HG02798 (cell line): ENCODE data around the gene BMP4.
"Not testable (repeated sequence)": the region's sequence is repeated elsewhere in the genome, so short reads cannot be mapped to it uniquely, and the experiment has no call there.

Experiments
- ATAC-seq: cut with Tn5 transposase; IDR thresholded peaks from one replicate; pipeline ENCODE4 v1.9.1; 2021; ENCODE audit warnings: mild to moderate bottlenecking; ENCODE audit not compliant: unreplicated experiment, poor library complexity

The BMP4 gene

DNA sequence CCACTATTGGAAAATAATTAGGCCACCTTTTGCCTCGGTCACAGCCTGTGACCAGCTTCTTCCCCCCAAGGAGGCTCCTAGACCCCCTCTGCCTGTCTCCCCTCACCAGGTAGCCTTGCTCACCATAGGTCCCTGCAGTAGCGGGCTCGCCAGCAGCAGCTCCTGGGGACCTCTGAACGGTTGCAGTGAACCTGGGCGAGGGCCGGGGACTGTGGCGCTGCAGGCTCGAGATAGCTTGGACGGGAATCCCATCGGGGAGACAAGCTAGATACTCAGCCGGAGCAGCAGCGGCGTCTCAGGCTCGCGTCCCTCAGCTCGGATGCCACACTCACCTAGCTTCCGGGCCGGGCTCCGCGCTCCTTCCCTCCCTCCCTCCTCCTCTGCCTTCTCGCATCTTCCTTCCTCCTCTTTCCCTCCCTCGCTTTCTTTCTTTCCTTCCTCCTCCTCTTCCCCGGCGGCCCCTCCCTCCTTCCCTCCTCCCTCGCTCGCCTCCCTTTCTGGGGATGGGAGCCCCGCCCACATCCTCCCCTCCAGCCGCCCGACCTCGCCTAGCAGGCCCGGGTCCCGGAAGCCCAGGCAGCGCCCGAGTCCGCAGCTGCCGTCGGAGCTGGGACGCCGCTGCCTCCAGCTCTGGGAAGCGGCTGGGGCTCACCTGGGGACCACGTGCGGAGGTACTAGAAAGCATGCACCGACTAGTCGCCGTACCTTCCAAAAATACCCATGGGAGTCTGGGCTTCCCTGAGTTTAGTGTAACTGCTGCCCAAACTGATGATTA lies at the start of gene BMP4:
Gene BMP4 (minus strand): TSS at position 399 of the 775 bp plus-strand sequence. CDS start 4,603 bp downstream, outside the sequence.
- no peak for ATAC-seq

- no peak for ATAC-seq
These were observed 46.4 kb upstream of the BMP4 start for GRCh38 chr14:54003064-54003463.

DNA sequence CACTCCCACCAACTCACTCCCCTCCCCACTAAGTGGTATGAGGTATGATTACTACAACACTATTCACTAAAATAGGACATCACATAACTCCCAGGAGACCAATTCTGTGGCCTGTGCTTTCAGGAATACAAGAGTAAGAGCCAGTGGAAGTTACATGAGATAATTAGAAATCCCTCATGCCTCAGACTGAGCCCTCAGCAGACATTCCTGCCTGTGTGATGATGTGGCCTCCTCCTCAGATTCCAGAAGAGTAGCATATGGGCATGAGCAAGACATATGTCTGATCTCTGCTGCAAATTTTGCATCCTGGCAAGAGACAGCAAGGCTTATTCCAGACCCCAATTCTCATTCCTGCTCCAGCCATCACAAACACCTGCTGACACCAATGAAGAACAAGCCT lies 46.0 kb upstream of the BMP4 start:
- ATAC-seq = no peak

GRCh38 chr14:54001189-54001878 lies 44.7 kb upstream of the BMP4 start:
- ATAC-seq = no peak

- no peak for ATAC-seq
These were observed 43.8 kb upstream of the BMP4 start for GRCh38 chr14:54000341-54000811.

DNA sequence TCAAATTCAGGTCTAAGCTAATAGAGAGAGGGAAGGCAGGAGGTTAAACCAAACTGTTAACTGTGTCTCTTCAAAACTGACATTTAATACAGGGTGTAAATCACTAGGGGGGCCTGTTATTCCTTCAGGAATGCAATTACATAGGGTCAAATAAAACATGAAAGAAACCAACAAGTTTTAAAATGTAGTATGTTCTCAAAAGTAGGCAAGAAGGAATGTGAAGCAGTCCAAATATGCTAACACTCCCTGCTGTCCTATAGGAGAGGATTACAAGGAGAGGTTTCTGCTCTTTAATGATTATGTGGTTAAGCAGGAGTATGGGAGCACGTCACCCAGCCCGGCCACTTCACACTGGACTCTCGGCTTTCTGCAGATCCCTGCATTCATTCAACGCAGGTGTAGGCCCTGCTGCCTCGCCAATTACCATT lies 42.5 kb upstream of the BMP4 start:
- no peak for ATAC-seq

DNA sequence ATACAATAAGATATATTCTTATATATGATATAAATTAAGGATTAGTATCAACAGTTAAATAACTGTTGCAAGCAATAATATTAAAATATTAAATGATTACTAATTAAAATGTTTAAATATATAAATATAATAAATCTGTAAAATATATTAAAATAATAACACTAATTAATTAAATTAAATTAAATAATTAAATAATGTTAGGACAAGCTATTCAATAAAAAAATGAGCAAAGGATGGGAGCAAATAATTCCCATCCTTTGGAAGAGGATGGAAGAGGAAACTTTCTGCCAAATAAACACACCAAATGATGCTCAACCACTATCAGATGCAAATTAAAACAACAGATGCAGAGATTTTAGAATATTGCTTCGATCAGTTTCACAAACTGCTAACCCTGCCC lies 39.4 kb upstream of the BMP4 start:
- ATAC-seq = no peak

DNA sequence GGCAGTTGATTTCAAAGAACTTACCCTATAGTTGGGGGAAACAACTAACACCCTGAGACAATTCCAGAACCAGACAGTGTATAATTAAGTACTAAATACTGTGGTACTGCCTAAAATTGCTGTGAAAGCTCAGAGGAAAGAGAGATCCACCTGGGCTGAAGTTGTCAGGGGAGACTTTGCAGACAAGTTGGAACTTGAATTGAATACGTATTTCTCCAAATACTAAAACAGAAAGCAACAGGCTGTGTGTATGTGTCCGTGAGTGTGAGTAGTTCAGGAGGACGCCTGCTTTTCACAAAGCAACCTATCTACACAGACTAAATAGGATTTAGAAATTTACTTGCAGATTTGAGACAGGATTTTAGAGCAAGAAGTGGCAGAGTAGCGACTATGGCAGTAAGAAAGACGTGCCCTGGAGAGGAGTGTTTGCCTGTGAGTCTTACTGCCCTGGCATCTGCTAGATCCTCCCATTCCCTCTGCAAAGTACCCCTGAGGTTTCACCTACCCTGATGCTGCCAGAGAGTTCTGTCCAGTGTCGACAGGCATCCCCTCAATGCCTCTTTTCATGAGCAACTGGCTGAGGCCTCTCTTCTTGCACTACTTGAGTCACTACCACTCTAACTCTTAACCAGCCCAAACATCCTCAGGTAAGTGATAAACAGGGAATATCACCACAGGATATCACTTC lies 37.4 kb upstream of the BMP4 start:
- no peak for ATAC-seq

GRCh38 chr14:53990978-53991377 lies 34.4 kb upstream of the BMP4 start:
- ATAC-seq = no peak

GRCh38 chr14:53986718-53987117 lies 30.1 kb upstream of the BMP4 start:
- ATAC-seq = not testable (repeated sequence)

GRCh38 chr14:53984958-53985357 lies 28.3 kb upstream of the BMP4 start:
- not testable (repeated sequence) for ATAC-seq

DNA sequence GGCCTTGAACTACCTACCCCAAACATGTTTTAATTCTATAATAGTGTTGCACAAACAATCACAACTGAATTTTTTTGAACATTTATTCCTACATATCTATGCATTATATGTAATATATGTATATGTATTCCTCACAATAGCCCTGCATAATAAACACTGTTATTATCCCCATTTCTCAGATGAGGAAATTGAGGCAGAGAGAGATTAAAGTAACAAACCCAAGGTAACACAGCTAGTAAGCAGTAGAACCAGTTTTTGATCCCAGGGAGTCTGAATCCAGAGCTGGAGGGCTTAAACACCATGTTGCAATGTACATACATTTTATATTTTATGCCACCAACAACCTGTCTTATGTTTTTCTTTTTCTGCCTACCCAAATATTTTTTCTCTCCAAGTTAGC lies 26.5 kb upstream of the BMP4 start:
- ATAC-seq = no peak

- ATAC-seq = no peak
These were observed 25.9 kb upstream of the BMP4 start for GRCh38 chr14:53982546-53982945.

DNA sequence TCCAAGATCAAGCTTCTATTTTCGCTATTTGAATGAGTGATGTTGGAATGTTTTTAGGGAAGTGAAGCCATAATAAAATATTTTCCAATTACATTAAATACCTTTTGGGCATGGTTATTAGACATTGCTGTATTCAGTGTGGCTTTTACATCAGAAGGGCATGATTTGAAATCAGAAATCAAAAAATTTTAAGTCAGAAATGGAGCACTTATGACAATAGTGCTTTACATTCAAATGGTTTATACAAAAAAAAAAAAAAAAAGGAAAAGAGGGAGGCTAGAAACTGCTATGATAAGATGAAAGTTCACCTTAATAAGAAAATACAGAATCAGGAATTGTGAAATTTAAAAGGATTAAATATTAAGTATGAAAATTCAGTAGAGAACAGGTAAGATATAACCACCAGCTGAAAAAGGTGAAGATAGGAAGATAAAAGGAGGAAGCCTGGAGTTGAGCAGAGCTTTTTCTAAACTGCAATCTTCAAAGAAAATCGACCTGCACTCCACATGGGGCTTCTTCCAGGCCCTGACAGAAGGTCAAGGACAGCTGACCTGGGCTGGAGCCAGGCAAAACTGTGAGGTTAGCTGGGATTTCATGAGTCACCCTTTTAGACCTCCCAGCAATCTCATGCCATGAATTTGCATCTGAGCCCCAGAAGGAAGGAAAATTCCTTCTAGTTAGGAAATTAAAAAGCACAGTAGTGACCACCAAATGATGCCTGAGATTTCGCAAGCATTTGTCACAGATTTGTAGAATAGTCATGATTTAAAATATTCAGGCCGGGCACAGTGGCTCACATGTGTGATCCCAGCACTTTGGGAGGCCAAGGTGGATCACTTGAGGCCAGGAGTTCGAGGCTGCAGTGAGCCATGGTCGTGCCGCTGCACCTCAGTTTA lies 23.4 kb upstream of the BMP4 start:
- ATAC-seq = no peak

- ATAC-seq = no peak
These were observed 22.6 kb upstream of the BMP4 start for GRCh38 chr14:53979113-53979681.

DNA sequence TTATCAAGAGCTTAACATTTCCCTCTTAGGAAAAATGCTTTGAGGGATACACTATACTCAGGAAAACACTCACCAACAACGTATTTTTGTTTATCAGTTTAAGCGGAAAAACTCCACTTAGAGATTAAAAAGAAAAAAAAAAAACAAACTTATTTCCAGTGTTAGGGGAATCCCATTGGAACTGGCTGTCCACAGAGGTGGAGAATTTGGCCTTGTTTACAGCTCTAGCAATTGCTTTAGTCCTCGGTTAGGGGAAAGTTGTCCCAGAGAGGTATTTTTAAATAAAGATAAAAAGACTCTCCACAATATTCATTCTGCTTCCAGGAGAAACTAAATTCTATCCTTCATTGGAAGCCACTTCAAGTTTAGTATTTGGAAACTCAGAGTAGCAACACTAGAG lies 21.6 kb upstream of the BMP4 start:
- no peak for ATAC-seq

DNA sequence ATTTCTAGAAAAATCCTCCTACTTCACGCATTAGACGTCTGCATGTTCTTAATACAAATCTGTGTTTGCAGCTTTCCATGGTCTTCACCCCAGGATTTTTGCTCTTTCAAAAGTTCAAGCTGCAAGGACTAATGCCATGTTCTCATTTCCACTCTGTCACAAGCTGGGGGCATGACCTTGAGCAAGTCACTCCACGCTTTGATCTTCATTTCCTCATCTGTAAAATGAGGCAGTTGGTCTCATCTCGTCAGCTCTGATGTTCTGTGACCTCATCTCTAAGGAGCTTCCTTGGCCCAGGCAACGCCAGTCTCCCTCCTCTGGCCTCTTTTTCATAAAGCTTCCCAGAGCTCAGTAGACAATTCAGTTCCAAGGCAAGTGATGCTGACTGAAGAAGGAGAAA lies 18.8 kb upstream of the BMP4 start:
- no peak for ATAC-seq

GRCh38 chr14:53971521-53971920 lies 14.9 kb upstream of the BMP4 start:
- ATAC-seq = no peak

DNA sequence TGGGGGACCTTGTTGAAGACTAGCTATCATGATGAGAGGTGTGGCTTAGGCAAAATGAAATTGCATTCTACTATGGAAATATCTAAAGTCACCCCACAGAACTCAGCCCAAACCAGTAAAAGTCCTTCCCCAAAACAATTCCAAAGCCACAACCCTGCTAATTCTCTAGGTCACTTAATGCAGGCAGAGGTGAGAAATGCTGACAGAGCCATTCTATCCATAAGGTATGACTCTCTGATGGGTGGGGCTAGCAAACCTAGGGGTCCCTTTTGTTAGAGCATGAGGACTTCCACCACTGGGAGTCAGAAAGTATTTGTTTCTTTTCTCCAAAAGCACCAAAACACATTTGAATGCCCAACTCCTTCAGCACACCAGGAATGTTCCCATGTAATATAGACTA lies 12.7 kb upstream of the BMP4 start:
- no peak for ATAC-seq

GRCh38 chr14:53968726-53969125 lies 12.1 kb upstream of the BMP4 start:
- ATAC-seq = no peak
